ENCODE measurements around the gene HEXA. TPM values are rescaled to one million over a fixed set of nuclear protein-coding genes. Genes with fewer than 3 reads are reported as not detected.

The HEXA gene
- total and polyA plus RNA-seq, 2 donors (not counting 1 experiment from before 2014, with no cell fraction given) = 151 to 182 TPM

DNA sequence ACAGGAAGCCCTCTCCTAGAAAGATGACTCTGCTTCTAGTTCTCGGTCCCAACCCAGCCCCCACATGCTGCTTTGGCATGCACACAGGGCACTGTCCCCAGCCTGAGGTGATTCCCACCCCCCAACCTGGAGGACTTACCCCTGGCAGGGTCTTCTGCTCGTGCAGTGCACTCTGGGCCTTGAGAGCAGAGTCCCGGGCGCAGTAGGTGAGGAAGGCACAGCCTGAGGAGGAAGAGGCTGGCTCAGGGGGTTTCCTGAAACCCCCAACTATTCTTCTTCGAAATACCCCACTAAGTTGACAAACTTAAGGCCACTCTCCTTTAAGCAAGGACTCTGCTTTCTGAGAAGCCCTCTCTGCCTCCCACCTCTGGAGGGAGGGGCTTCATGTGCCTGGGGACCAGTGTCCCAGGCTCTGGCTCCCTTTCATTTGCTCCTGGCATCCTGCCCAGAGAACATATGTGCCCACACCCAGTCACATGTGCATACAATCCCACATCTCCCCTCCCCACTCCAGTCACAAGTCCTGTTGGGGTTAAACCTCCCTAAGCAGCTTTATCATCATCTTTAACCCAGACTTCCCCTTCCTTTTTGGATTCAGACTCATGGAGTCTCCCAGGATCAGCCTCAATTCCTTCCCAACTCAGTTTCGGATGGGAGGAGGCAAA is 60.0 kb downstream of the HEXA start:
- H3K27ac ChIP-seq (ENCODE audit: low read length in 2 of 2) = no peak overlapping the region
- H3K4me3 ChIP-seq (ENCODE audit: control extremely low read depth in 1 of 5, extremely low read depth in 1 of 5, insufficient read depth in 1 of 5, low read depth in 2 of 5, low read length in 4 of 5) = no peak overlapping the region
- WGBS (ENCODE audit: insufficient coverage) = 60% methylated on average over 1 of the region's 6 CpGs
- H3K9me3 Mint-ChIP-seq (ENCODE audit: insufficient read depth) = no peaks in the 10 kb centered on the region
- H4K20me1 ChIP-seq (ENCODE audit: control insufficient read depth, insufficient read depth, low read length, poor library complexity, severe bottlenecking) = no peaks in the 10 kb centered on the region
- H3K4me2 ChIP-seq (replicated peaks; ENCODE audit: low read depth, low read length, poor library complexity, severe bottlenecking) = no peak overlapping the region
- no peak for ATAC-seq (ENCODE audit: low read depth)
- H2AFZ ChIP-seq (ENCODE audit: insufficient read depth, low read depth, low read length, poor library complexity, severe bottlenecking) = no peak overlapping the region
- H3K9ac ChIP-seq (ENCODE audit: low read length) = no peak overlapping the region
- H3K4me1 Mint-ChIP-seq = peaks cover 23% of the 10 kb centered on the region
- H3K27me3 Mint-ChIP-seq = no peaks in the 10 kb centered on the region
- POLR2A ChIA-PET = no interaction called here
- no peak for TF ChIP-seq EZH2 (IDR thresholded peaks at IDR 0.05; ENCODE audit: borderline replicate concordance, insufficient read depth, low read depth, low read length, poor library complexity, severe bottlenecking)
- TF ChIP-seq, protein P1, sequence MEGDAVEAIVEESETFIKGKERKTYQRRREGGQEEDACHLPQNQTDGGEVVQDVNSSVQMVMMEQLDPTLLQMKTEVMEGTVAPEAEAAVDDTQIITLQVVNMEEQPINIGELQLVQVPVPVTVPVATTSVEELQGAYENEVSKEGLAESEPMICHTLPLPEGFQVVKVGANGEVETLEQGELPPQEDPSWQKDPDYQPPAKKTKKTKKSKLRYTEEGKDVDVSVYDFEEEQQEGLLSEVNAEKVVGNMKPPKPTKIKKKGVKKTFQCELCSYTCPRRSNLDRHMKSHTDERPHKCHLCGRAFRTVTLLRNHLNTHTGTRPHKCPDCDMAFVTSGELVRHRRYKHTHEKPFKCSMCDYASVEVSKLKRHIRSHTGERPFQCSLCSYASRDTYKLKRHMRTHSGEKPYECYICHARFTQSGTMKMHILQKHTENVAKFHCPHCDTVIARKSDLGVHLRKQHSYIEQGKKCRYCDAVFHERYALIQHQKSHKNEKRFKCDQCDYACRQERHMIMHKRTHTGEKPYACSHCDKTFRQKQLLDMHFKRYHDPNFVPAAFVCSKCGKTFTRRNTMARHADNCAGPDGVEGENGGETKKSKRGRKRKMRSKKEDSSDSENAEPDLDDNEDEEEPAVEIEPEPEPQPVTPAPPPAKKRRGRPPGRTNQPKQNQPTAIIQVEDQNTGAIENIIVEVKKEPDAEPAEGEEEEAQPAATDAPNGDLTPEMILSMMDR (IDR thresholded peaks at IDR 0.05) = no peak
- peaks cover 4 to 12% of the 10 kb centered on the region in 2 donors for H3K4me1 ChIP-seq (ENCODE audit: control insufficient read depth in 2 of 2, insufficient read depth in 2 of 2, low read length in 2 of 2)
- CTCF ChIA-PET = no interaction called here
- no peaks in the 10 kb centered on the region for H3K36me3 ChIP-seq (replicated peaks in 1 of 2; ENCODE audit: control extremely low read depth in 1 of 2, control insufficient read depth in 1 of 2, extremely low read depth in 1 of 2, insufficient read depth in 2 of 2, low read length in 1 of 2)
- H3K79me2 ChIP-seq (ENCODE audit: control insufficient read depth, insufficient read depth, low read length) = no peaks in the 10 kb centered on the region
- DNase-seq = no peak
- H3K9me3 ChIP-seq (ENCODE audit: control extremely low read depth in 1 of 3, control insufficient read depth in 2 of 3, insufficient read depth in 1 of 3, low read length in 2 of 3) = peaks cover 0 to 2% (median 0%) of the 10 kb centered on the region in 3 donors
- no peaks in the 10 kb centered on the region for H3K27me3 ChIP-seq (replicated peaks in 1 of 4; ENCODE audit: control extremely low read depth in 1 of 4, control insufficient read depth in 3 of 4, insufficient read depth in 4 of 4, low read length in 3 of 4)
- no peak overlapping the region for H3K4me3 Mint-ChIP-seq
- intact Hi-C loops (cut with micrococcal nuclease) = loop anchor here (10.0 kb wide), 1 partner anchor 769 kb away; no protein-coding TSS in a partner anchor
- no peak overlapping the region for H3K27ac Mint-ChIP-seq

DNA sequence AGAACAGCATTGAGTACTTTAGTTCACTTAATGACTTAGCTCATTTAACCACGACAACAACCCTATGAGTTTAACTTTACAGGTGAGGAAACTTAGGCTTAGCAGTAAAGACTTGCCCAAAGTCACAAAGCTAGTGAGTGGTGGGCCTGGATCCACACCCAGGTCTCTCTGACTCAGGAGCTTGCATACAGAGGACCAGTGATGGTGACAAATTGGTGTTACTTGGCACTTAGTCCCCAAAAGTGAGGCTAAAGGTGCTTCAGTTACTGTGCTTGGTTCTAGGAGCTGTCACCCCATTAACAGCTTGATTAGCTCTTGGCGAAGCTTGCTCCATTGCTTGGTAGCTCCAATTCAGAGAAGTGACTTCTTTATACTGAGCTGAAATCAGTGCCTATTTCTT is 61.9 kb downstream of the HEXA start:
- POLR2A ChIA-PET = no interaction called here

More for the DNA sequence above, 61.9 kb downstream of the HEXA start:
- Mint-ChIP-seq H3K27ac (no peak overlapping the region), H3K27me3 (no peaks in the 10 kb centered on the region), H3K4me1 (peaks cover 7% of the 10 kb centered on the region), H3K9me3 (ENCODE audit: insufficient read depth) (no peaks in the 10 kb centered on the region), H3K4me3 (no peak overlapping the region)
- no peaks in the 10 kb centered on the region for H3K79me2 ChIP-seq (ENCODE audit: control insufficient read depth, insufficient read depth, low read length)
- no peak overlapping the region for H3K4me2 ChIP-seq (replicated peaks; ENCODE audit: low read depth, low read length, poor library complexity, severe bottlenecking)
- TF ChIP-seq EZH2 (IDR thresholded peaks at IDR 0.05; ENCODE audit: borderline replicate concordance, insufficient read depth, low read depth, low read length, poor library complexity, severe bottlenecking) = no peak
- TF ChIP-seq, protein P1 (IDR thresholded peaks at IDR 0.05) = no peak
- no peaks in the 10 kb centered on the region for H3K9me3 ChIP-seq (ENCODE audit: control extremely low read depth in 1 of 3, control insufficient read depth in 2 of 3, insufficient read depth in 1 of 3, low read length in 2 of 3)
- no peaks in the 10 kb centered on the region for H4K20me1 ChIP-seq (ENCODE audit: control insufficient read depth, insufficient read depth, low read length, poor library complexity, severe bottlenecking)
- H3K27ac ChIP-seq (ENCODE audit: low read length in 2 of 2) = no peak overlapping the region
- no peak for DNase-seq
- no peak overlapping the region for H2AFZ ChIP-seq (ENCODE audit: insufficient read depth, low read depth, low read length, poor library complexity, severe bottlenecking)
- WGBS (ENCODE audit: insufficient coverage) = 100% methylated on average over 2 of the region's 2 CpGs
- no peak overlapping the region for H3K4me3 ChIP-seq (ENCODE audit: control extremely low read depth in 1 of 5, extremely low read depth in 1 of 5, insufficient read depth in 1 of 5, low read depth in 2 of 5, low read length in 4 of 5)
- no peak overlapping the region for H3K9ac ChIP-seq (ENCODE audit: low read length)
- H3K36me3 ChIP-seq (replicated peaks in 1 of 2; ENCODE audit: control extremely low read depth in 1 of 2, control insufficient read depth in 1 of 2, extremely low read depth in 1 of 2, insufficient read depth in 2 of 2, low read length in 1 of 2) = no peaks in the 10 kb centered on the region
- intact Hi-C loops (cut with micrococcal nuclease) = loop anchor here (10.0 kb wide), 1 partner anchor 771 kb away; no protein-coding TSS in a partner anchor
- CTCF ChIA-PET = interaction anchor here (0.6 to 3.0 kb wide), 11 partner anchors 12 to 370 kb away, joined by 3 to 31 read pairs (median 4); no protein-coding TSS in a partner anchor
- H3K27me3 ChIP-seq (replicated peaks in 1 of 4; ENCODE audit: control extremely low read depth in 1 of 4, control insufficient read depth in 3 of 4, insufficient read depth in 4 of 4, low read length in 3 of 4) = no peaks in the 10 kb centered on the region
- ATAC-seq (ENCODE audit: low read depth) = no peak
- H3K4me1 ChIP-seq (ENCODE audit: control insufficient read depth in 2 of 2, insufficient read depth in 2 of 2, low read length in 2 of 2) = no peaks in the 10 kb centered on the region
